ENCODE results near the gene CPNE5.
"Not testable (repeated sequence)": the region's sequence is repeated elsewhere in the genome, so short reads cannot be mapped to it uniquely, and the experiment has no call there.

CPNE5 gene

DNA sequence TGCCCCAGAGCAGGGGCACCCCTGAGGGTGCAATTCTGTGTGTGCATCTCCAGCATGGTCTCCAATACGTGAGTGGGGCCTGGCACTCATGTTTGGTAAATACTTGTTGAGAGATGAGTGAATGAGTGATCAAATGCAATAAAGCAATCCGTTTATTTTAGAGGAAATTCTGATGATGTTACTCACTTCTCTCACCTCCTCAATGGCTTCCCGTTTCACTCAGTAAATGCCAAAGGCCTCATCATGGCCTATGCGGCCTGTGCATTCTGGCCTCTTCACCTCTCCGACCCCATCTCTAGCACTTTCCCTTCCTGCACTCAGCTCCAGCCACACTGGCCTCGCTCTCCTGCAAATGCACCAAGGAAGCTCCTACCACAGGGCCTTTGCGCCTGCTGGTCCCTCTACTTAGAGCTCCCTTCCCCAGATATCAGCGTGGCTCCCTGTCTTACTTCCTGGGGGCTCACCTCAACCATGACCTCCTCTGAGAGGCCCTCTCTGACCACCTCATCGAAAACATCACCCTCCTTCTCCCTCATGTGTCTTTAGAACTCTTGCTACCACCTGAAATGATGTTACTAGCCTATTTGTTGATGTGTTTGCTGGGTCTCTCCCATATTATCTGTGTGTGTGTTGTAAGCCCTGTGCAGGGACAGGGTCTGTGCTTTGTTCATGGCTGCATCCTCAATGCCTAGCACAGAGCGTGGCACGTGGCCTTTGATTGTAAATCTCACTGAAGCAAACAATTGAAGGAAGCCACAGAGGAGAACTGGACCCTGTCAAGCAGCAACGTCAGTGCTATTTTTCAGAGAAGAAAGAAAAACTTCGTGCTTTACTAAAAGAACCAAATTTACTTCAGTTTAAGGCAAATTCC is 99.1 kb downstream of the CPNE5 start:
- DNase-seq: no peak

DNA sequence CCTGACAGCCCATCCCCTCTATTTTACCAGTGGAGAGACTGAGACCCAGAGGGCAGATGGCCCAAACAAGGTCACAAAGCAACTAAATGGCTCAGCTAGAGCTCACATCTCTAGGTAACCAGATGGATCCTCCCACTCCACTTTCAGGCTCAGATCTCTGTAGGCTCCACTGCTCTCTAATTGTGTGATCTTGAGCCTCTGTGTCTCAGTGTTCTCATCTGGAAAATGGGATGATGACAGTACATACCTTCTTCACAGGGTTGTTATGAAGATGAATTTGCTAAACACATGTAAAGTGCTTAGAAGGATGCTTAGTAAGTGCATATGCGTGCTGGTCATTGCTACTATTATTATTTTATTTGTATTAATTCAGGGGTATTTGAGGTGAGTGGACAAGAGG is 101.1 kb downstream of the CPNE5 start:
- DNase-seq: no peak

DNA sequence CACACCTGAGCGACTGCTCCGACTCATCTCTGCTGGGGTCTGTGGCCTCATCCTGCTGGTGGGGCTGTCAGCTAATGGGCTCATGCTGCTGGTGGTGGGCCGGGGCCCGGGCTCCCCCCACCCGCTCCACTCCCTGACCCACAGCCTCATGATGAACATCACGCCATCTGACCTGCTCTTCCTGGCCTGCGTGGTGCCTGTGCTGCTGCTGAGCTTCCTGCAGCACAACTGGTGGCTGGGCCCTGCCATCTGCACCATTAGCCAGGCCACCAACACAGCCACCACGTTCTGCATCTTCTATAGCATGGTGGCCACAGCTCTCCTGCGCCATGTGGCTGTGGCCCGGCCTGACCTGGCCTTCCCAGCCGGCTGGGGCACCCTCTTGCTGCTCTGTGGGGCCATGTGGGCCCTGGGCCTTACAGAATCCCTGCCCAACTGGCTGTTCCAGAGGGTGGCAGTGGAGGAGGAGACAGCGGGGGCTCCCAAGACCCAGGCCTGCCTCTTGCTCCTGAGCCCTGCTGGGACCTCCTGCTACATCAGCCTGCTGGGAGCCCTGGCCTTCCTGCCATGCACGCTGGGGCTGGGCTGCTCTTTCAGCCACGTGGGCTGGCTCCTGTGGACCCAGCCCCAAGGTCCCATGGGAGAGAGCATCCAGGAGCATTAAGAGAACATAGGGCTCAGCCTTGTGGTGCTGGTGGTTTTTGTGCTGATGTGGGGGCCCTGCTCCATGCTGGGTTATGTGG is 102.0 kb downstream of the CPNE5 start:
- DNase-seq: no peak

DNA sequence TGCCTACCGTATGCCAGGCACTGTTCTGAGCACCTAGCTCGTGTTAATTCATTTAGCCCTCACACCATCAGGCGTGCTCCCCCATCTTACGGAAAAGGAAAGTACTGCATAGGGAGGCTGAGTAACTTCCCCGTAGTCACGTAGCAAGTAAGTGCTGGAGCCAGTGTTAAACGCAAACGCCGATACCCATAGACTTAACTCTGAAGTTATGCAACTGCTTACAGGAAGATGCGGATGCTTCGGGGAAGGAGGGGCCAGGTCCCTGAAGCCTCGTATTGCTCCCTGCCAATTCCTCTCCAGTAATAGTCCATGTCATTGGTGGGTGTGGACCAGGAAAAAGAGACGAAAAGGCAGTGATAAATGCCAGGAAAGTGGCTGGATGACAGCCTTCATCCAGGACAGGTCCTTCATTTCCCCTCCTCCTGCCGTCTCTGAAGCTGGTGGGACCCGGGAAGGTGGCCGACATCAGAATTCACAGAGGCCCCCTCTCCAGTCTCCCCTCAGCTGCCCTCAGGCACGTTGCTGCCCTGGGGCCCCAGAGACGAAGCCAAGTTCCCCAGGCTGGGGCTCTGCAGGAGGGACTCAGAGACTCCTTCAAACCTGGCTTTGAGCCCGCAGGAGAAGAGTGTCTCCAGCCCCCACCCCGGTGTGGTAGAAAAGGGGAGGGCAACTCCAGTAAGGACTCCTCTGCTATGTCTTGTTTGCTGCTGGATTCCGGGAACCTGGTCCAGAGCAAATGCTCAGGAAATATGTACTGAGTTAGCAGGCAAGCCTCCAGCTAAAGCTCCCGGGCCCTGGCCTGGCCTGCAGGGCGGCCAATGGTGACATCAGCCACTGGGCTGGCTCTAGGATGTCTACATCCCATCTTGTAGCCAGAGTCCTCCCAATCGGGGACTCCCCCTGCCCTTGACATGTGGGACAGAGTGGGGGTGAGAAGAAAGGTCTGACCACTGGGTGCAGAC is 103.9 kb downstream of the CPNE5 start:
- DNase-seq: no peak

DNA sequence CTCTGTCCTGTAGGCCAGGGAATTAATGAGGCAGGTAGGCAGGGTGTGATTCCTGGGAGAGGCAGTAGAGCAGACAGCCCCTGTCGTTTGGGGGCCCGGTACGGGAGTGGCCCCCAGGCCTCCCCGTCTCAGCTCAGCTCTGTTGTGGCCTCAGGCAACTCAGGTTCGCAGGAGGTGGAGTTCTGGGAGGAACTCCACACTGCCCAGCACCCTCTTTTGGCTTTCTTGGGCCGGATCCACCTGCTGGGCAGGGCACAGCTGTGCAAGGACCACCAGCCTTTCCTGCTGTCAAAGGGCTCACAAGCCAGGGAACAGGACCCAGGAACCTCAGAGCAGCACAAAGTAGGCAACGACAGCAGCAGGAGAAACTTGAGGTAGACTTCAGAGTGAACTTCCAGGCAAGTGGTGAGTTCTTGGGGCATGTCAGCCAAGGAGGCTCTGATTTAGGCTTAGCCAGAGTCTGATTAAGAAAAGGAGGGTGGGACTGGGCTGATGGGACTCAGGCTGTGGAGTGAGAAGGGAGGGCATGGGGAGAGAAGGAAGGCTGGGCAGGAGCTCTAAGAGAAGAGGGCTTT is 104.7 kb downstream of the CPNE5 start:
- DNase-seq: no peak

DNA sequence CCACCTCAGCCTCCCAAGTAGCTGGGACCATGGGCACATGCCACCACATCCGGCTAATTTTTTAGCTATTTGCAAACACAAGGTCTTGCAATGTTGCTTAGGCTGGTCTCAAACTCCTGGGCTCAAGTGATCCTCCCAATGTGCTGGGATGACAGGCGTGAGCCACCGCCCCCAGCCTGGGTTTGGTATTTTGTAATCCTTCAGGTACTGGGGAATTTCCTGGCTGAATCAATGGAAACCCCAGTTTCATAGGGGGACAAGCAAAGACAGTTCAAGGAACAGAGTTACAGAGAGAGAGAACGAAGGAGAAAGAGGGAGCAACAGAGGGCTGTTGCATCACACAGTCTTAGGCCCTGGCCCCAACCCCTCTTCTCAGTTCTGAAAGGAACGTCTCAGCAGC is 105.9 kb downstream of the CPNE5 start:
- DNase-seq: no peak

DNA sequence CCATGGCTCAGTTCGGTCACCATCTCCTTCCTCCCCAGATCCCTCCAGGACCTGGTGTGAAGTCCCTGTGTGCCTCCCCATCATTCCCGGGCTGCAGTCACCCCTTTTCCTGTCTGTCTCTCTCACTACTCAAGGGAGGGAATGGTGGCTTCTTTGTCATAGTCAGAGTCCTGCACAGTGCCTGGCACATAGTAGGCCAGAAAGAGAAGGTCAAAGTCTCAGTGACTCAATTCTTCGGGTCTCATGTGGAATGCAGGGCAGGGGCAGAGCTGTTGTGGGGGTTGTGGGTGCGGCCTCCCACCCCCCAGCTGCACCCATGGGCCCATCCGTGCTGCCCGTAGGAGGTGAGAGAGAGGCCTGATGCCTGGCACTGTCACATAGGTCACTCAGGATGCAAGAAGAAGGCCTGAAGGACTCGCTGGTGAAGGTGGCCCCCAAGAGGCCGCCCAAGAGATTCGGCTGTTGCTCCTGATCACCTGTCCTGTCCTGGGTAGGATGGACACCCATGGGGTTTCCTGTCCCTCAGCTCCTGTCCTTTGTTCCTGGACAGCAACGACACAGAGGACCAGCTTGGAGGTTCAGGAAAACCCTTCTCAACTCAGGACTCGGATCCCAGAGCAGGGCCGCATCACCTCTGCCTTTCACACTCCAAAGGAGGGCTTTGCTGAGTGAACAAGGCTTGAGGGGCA is 107.5 kb downstream of the CPNE5 start:
- DNase-seq: no peak

DNA sequence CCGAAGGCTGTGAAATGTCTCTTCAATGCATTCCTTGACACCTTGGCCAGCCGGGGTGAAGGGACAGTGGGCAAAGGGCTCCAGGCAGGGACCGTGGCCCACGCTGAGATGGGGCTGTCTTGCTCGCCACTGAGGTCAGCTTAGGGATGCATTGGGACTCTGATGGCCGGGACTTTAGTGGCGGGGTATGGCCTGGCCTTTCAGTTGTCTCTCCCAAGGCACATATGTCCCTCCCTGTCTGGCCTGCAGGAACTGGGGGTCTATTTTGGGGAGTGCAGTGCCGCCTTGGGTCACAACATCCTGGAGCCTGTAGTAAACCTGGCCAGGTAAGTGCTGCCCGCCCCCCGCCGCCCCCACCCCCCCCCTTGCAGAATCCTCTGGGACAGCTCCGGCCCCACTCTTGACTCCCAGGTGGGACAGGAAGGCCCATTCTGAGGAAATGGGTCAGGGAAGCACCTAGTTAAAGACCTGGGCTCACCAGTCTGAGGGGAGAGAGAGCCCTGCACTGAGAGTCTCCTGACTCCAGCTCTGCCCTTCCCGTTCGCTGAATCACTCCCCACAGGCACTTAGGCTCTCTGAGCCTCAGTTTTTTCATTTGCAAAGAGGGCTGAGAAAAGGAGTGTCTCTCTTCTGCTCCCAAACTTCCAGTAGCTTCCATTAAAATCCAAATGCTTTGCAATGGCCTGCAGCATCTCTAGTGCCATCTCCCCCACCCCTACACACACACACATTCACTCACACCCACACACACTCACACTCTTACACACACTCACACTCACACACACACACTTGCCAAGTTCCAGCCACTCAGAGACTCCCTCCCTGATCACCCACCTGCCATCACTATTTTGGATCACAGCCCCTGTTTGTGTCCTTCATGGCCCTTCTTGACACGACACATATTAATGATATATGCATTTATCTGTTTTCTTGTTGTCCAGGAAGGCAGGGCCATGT is 108.5 kb downstream of the CPNE5 start:
- DNase-seq: no peak

DNA sequence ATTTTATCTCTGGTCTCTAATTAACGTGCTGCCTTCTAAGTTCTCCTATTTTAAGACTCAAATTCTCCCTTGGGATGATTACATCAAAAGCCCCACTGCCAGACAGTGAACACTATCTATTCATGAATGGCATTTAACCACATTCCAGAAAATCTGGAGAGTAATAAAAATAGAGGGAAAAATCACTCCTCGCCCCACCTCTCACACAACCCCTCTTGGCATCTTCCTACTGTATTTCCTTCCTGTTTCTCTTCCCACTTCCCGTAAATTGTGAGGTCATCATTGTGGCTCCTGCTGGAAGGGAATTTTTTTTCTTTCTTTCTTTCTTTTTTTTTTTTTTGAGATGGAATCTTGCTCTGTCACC is 110.1 kb downstream of the CPNE5 start:
- no peak for DNase-seq

DNA sequence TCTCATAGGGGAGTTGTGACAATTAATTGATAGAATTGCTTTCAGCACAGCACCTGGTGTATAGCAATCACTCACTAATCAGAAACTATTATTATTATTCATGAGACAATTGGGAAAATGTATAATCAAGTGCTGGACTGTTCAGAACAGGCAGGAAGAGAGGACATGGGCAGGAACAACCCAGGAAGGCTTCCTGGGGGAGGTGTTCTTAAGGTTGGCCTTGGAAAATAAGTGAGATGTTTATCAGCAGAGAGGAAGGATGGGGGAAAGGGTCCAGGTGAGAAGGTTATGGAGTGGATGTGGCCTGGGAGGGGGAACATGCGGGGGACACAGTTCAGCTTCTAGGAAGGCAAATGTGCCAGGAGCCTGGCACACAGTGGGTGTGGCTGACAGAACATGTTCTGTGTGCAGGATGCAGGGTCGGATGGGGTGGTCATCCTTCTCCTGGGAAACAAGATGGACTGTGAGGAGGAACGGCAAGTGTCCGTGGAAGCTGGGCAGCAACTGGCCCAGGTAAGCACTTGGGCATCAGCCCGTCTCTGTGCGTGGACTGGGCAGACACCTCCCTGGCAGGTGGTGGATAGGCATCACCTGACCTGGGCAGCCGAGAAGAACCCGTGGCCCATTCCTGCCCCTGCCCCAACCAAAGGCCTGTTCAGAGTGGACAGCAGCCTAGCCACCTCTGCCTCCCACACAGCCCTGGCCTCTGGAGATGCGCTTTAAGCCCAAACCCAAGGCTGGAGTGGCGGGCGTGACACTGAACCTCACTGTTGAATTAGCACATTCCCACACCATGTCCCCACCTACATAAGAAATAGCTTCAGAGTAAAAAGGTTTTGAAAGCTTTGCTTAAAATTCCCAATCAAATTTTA is 110.7 kb downstream of the CPNE5 start:
- DNase-seq: no peak

DNA sequence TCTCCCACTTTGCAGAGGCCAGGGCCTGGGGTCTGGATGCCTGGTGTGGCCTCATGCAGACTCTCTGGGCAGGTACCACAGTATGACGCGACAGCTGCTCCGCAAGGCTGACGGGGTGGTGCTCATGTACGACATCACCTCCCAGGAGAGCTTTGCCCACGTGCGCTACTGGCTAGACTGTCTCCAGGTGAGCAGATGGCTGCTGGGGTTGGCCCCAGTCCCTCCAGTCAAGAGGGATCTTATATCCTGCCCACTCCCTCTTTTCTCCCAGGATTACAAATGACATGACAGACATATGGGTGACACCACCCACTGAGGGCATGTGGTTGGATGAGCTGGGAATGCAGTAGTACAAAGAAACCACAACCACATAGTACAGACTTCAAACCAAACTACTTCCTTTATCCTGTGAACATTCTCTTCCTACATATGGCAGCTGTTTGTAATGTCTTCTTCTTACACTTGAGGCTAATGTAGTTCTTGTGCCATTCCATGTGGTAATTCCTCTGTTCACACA is 111.7 kb downstream of the CPNE5 start:
- no peak for DNase-seq

DNA sequence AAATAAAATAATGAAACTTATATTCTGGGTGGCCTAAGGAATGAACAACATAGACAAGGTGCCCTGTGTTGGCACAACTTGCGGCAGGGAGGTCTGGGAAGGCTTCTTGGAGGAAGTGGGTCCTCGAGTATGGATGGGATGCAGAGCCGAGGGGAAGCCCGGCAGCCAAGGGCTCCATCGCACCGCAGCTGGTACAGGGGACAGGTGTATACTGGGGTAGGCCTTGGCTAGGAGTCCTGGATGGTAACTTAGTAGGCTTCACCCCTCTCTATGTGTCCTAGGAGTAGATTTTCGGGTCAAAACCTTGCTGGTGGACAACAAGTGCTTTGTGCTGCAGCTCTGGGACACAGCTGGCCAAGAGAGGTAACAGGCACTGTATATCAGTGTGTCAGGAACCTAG is 113.7 kb downstream of the CPNE5 start:
- no peak for DNase-seq

DNA sequence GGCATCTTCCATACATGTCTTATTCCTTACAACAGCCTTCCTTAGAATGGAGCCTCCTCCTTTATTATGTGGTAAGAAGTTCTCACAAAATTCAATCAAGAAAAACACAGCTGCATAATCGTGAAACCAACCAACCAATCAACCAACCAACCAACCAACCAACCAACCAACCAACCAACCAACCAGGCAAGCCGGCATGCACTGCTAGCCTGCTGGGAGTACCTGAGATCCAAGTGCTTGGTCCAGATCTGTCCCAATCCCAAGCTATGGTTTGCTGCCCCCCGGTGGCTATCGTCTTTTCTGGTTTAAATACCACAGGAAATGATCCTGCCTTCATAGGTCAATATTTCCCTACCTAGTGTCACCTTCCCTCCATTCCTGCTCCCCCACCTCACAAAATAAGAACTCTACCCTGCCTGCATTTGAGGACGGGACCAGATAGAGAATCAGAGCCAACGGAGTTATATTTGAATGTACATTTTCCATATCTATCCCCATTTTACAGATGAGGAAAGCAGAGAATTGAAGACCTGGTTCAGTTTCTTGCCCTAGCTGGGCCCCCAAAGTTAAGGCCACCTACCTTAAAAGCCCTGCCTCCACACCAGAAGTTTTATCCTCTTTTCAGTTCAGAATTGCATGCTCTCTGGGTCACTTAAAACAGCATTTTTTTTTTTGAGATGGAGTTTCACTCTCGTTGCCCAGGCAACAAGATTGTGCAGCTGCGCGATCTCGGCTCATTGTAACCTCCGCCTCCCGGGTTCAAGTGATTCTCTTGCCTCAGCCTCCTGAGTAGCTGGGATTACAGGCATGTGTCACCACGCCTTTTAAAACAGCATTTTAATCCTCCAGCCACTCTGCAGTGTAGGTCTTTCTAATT is 114.5 kb downstream of the CPNE5 start:
- no peak for DNase-seq

DNA sequence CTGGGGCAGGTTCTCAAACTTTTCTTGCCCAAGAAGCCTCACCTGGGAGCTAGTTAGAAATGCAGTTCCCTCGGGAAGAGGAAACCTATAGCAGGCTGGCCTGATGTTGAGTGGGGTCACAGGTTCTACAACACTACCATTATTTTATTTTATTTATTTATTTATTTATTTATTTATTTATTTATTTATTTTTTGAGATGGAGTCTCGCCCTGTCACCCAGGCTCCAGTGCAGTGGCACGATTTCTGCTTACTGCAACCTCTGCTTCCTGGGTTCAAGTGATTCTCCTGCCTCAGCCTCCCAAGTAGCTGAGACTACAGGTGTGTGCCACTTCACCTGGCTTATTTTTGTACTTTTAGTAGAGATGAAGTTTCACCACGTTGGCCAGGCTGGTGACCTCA is 115.3 kb downstream of the CPNE5 start:
- not testable (repeated sequence) for DNase-seq

DNA sequence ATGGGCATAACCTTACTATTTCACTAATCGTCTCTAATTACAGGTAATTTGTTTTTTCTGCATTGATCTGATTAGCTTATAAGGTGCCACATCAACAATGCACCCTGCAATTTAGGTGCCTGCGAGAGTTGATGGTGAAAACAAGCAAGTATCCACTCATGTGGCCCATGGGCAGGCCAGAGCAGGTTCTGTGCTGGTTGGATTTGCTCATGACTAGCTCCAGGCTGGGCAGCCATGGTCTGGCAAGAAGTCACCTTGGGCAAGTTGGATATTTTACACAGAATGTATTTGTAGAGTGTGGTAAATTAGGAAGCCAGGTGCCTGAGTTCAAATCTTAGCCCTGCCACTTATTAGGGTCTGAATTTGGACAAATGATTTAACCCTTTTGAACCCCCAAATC is 116.4 kb downstream of the CPNE5 start:
- no peak for DNase-seq

DNA sequence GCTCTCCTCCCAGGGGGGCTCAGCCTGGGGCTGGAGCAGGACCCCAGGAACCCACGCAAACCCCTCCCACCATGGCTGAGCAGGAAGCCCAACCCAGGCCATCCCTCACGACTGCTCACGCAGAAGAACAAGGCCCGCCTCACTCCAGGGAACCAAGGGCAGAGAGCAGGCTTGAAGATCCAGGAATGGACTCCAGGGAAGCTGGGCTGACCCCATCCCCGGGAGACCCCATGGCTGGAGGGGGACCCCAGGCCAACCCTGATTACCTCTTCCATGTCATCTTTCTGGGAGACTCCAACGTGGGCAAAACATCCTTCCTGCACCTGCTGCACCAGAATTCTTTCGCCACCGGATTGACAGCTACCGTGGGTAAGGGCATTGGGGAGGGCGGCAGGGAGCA is 116.9 kb downstream of the CPNE5 start:
- DNase-seq: no peak

DNA sequence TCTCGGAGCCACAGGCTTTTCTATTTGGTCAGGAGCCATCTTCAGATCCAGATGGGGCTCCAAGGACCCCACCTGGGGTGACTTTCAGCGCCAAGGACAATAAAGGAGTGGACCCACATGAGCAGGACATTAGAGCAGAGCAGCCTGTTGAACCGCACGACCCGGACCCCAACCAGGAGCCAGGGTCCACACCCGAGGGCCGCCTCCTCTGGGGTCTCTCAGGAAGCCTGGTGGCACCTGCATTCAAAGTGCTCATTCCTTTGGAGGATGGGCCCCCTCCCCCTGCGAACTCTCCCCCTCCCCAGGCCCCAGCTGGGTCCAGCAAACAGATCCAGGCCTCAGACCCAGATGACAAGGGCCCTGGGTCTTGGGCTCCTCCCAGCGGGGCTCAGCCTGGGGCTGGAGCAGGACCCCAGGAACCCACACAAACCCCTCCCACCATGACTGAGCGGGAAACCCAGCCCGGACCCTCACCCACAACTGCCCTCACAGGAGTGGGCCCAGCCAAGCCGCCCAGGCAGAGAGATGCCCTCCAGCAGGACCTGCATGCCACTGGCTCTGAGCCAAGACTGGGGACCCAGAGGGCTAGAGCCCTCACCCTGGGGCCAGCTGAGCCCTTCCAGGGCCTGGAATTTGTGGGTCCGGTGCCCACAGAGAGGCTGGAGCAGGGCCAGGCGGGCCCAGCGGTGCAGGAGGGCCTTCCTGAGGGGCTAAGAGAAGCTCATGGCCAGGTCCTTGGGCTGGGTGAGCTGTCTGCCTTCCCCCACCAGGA is 117.7 kb downstream of the CPNE5 start:
- no peak for DNase-seq

All from retina (tissue), 1 donor.